ENCODE results near the gene CST8. TPM values are rescaled to one million over a fixed set of nuclear protein-coding genes. Genes with fewer than 3 reads are reported as not detected.

Gene CST8
- total and polyA plus RNA-seq, 2 of the 4 experiments (the other 2 are of a cell fraction): not detected

DNA sequence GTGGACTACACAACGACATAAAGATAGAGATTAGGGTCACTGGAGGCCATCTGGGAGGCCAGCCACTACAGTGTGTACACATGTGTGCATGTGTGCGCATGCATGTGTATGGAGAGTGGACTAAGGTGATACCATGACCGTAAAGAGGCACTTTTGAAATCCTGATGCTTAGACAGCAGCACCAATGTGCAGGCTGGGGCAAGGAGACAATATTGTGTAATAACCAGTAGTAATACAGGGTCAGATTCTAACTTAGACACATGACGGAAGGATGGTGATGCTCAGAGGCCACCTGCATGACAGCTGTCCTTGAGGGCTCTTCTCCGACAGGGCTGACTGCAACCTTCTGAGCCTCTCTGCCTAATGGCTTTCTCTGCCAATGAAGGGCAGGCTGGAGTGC is 51.9 kb downstream of the CST8 start:
- no TSS peak for BruUV-seq (replicated peaks)
- H3K9me1 ChIP-seq (ENCODE audit: insufficient read depth, low read length): no peaks in the 10 kb centered on the region; the same call in 1 of the 2 replicates
- H3K9me3 ChIP-seq (ENCODE audit: control insufficient read depth, insufficient read depth, low read length): no peaks in the 10 kb centered on the region
- H2AFZ ChIP-seq (replicated peaks; ENCODE audit: low read length, poor library complexity): no peak overlapping the region
- H3K27me3 ChIP-seq (ENCODE audit: control insufficient read depth, insufficient read depth, low read length): no peaks in the 10 kb centered on the region
- H3K4me2 ChIP-seq (ENCODE audit: low read depth, low read length): no peak overlapping the region
- H3K4ac ChIP-seq (ENCODE audit: low read depth, low read length): no peak overlapping the region
- H4K5ac ChIP-seq (ENCODE audit: low read depth, low read length): no peak overlapping the region
- H3K9ac ChIP-seq (ENCODE audit: low read depth, low read length): no peak overlapping the region
- no peak overlapping the region for H3K23ac ChIP-seq (ENCODE audit: low read depth, low read length)
- H2BK5ac ChIP-seq (ENCODE audit: low read depth, low read length, poor library complexity, severe bottlenecking): no peak overlapping the region
- no peak overlapping the region for H2BK15ac ChIP-seq (ENCODE audit: low read depth, low read length)
- H3K36me3 ChIP-seq (ENCODE audit: control insufficient read depth, insufficient read depth, low read length): no peaks in the 10 kb centered on the region
- ChIA-PET CTCF (no interaction called here), POLR2A (ENCODE audit: unreplicated experiment) (no interaction called here)
- in situ Hi-C loops (cut with MboI; ENCODE audit: low sequenced_read_pairs): no loop called here
- TF ChIP-seq MAFK (IDR thresholded peaks at IDR 0.05; ENCODE audit: low read depth, low read length) (no peak), BHLHE40 (IDR thresholded peaks at IDR 0.05; ENCODE audit: low read depth, low read length) (no peak), FOS (IDR thresholded peaks at IDR 0.05; ENCODE audit: low read depth, low read length) (no peak), MXI1 (IDR thresholded peaks at IDR 0.05; ENCODE audit: borderline replicate concordance, low read depth, low read length) (no peak), RAD21 (IDR thresholded peaks at IDR 0.05; ENCODE audit: low read length) (no peak), RFX5 (IDR thresholded peaks at IDR 0.05; ENCODE audit: low read depth, low read length) (no peak), POLR2A (IDR thresholded peaks at IDR 0.05; ENCODE audit: low read depth, low read length) (no peak), CHD1 (IDR thresholded peaks at IDR 0.05; ENCODE audit: low read depth, low read length) (no peak), SMC3 (IDR thresholded peaks at IDR 0.05; ENCODE audit: low read depth, low read length) (no peak), CEBPB (IDR thresholded peaks at IDR 0.05; ENCODE audit: low read depth, low read length) (no peak)
- TF ChIP-seq, protein P1, sequence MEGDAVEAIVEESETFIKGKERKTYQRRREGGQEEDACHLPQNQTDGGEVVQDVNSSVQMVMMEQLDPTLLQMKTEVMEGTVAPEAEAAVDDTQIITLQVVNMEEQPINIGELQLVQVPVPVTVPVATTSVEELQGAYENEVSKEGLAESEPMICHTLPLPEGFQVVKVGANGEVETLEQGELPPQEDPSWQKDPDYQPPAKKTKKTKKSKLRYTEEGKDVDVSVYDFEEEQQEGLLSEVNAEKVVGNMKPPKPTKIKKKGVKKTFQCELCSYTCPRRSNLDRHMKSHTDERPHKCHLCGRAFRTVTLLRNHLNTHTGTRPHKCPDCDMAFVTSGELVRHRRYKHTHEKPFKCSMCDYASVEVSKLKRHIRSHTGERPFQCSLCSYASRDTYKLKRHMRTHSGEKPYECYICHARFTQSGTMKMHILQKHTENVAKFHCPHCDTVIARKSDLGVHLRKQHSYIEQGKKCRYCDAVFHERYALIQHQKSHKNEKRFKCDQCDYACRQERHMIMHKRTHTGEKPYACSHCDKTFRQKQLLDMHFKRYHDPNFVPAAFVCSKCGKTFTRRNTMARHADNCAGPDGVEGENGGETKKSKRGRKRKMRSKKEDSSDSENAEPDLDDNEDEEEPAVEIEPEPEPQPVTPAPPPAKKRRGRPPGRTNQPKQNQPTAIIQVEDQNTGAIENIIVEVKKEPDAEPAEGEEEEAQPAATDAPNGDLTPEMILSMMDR (conservative IDR thresholded peaks at IDR 0.05; ENCODE audit: low read depth, low read length): no peak
- TF ChIP-seq, protein P2, sequence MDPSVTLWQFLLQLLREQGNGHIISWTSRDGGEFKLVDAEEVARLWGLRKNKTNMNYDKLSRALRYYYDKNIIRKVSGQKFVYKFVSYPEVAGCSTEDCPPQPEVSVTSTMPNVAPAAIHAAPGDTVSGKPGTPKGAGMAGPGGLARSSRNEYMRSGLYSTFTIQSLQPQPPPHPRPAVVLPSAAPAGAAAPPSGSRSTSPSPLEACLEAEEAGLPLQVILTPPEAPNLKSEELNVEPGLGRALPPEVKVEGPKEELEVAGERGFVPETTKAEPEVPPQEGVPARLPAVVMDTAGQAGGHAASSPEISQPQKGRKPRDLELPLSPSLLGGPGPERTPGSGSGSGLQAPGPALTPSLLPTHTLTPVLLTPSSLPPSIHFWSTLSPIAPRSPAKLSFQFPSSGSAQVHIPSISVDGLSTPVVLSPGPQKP (IDR thresholded peaks at IDR 0.05; ENCODE audit: borderline replicate concordance, low read depth, low read length): no peak
- DNase-seq (no peak), ATAC-seq (ENCODE audit: low read depth) (no peak)
- H3K4me1 ChIP-seq (ENCODE audit: control insufficient read depth, insufficient read depth, low read length): no peaks in the 10 kb centered on the region
- intact Hi-C loops (cut with micrococcal nuclease): no loop called here
- no peaks in the 10 kb centered on the region for H4K20me1 ChIP-seq (ENCODE audit: insufficient read depth, low read length)
- WGBS, 2 experiments (ENCODE audit: extremely low coverage in 2 of 2, insufficient read length in 1 of 2): 42% methylated on average over 2 of the region's 5 CpGs; no CpG with 5 or more reads in 1 of the 2 experiments
- no peak overlapping the region for H2AK5ac ChIP-seq (ENCODE audit: low read depth, low read length)
- no peak overlapping the region for H3K27ac ChIP-seq (ENCODE audit: insufficient read depth, low read length)
- H3K4me3 ChIP-seq (ENCODE audit: insufficient read depth, low read depth, low read length): no peak overlapping the region
- no peak overlapping the region for H2BK20ac ChIP-seq (ENCODE audit: low read depth, low read length)
- H2AK9ac ChIP-seq (replicated peaks; ENCODE audit: low read depth, low read length, poor library complexity): no peak overlapping the region
- H3K56ac ChIP-seq (ENCODE audit: extremely low read depth, insufficient read depth, low read length): no peak overlapping the region
- no peaks in the 10 kb centered on the region for H3K79me1 ChIP-seq (ENCODE audit: low read depth in 1 of 2, low read length in 2 of 2)
- no peak overlapping the region for H3K14ac ChIP-seq (replicated peaks; ENCODE audit: low read depth, low read length)
- H2BK120ac ChIP-seq (ENCODE audit: low read depth, low read length): no peak overlapping the region
- dilution Hi-C loops (cut with HindIII; ENCODE audit: low sequenced_read_pairs, unreplicated experiment): no loop called here
- H3K18ac ChIP-seq (ENCODE audit: low read depth, low read length): no peak overlapping the region
- H4K8ac ChIP-seq (ENCODE audit: low read depth in 2 of 2, low read length in 2 of 2): no peak overlapping the region
- no peak overlapping the region for H4K91ac ChIP-seq (ENCODE audit: insufficient read depth, low read depth, low read length)
